NCI-H1694 treated with DMSO at 0.1 percent for 48 hours (cell line): ENCODE data around the gene QSOX2.

ENCODE experiments used
- DNase-seq: peaks from one replicate; lab custom pipeline; 2025; lab: John Stamatoyannopoulos, UW

Gene QSOX2

GRCh38 chr9:136190656-136191055 is 55.0 kb downstream of the QSOX2 start:
- DNase-seq: no peak

DNA sequence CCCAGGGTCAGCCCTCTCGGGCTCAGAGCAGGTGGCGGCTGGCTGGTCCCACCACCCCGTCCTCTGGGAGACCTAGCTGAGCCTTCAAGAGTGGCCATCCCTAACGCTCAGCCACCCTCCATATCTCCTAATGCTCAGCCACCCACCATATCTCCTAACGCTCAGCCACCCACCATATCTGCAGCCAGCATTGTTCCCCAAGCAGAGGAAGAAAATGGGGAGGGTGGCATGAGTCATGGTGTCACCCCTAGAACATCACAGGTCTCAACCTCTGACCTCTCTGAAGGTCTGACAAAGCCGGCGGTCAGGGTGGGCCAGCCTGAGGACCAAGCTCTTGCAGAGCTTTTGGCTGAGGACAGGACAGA is 55.4 kb downstream of the QSOX2 start:
- no peak for DNase-seq

DNA sequence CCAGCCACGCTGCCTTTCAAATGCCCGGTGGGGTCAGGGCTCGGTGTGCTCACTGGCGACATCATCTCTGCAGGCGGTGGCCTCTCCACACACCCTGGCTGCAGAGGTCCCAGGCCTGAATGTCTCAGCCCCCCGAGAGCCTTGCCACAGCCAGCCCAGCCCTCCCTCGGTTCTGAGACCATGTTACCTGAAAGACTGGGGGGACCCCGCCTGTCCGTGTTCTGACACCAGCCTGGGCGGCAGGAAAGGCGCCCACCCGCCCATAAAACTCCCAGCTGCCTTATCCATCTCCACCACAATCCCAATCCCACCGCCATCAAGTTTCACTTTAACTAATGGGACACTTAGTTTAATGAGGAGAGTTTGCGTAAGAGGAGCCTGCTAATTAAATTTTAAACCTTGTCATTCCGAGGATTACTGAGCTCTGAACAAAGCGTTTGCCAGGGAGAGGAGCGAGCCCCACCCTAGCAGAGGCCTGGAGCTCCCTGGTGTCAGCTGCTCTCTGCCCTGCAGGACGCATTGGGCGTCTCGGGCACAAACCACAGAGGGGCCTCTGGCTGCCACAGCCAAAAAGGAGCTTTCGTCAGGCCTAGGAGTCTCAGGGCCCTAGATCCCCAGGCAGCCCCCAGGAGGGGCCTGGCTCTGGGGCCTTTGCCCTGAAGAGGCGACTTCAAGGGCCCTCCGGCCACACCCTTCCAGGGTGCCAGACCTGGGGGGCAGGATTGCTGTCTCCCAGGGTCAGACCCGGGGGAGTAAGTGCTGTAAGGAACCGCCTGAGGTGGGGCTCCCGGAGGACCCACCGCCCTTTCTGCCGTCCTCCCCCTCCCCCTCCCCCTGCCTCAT is 56.0 kb downstream of the QSOX2 start:
- no peak for DNase-seq

DNA sequence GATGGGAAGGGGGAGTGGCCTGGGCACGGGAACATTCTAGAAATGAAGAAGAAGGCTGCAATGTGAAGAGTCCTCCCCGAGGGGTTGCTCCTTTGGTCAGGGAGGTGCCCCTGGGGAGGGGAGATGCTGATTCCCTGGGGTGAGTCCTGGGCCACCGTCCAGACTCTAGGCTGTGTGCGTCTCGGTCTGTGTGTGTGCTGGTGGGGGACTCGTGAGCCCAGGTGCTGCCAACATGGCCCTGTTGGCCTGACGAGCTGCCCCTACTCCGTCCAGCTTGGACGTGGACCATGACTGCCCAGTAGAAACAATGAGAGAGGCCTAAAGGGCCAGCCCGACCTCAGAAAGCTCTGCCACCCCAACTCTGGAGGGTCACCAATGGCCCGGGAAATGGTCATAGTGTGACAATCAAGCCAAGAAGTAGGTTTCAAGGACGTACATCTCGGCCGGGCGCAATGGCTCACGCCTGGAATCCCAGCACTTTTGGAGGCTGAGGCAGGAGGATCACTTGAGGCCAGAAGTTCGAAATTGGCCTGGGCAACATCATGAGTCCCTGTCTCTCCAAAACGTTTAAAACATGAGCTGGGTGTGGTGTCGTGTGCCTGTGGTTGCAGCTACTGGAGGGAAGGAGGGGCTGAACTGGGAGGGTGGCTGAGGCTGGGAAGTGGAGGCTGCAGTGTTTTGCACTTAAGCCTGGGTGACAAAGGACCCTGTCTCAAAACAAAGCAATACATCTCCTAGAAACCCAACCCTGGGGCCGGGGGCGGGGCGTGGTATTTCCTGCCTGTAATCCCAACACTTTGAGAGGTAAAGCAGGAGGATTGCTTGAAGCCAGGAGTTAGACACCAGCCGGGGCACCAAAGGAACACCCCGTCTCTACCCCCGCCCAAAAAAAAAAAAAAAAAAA is 57.7 kb downstream of the QSOX2 start:
- DNase-seq: no peak

GRCh38 chr9:136187197-136187596 is 58.4 kb downstream of the QSOX2 start:
- DNase-seq: no peak

- DNase-seq: no peak
Observed at GRCh38 chr9:136186386-136186785, 59.2 kb downstream of the QSOX2 start.

GRCh38 chr9:136185596-136186366 is 59.8 kb downstream of the QSOX2 start:
- no peak for DNase-seq

DNA sequence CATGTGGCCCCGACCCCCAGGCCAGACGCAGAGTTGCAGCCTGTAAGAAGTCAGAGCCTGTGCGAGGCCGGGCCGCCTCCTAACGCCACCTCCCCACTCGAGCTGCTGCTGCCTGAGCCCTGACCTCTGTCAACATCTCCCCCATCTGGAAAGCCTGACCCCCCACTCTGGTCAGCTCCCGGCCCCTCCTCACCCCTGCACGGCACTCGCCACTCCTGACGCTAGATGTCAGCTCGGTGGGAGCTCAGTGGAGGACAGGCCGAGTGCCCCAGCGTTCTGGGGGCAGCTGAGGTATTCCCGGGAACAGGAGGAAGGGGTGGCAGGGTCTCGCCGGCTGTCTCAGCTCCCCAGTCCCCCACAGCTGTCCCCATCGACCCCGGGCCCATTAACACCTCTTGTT is 60.5 kb downstream of the QSOX2 start:
- no peak for DNase-seq

DNA sequence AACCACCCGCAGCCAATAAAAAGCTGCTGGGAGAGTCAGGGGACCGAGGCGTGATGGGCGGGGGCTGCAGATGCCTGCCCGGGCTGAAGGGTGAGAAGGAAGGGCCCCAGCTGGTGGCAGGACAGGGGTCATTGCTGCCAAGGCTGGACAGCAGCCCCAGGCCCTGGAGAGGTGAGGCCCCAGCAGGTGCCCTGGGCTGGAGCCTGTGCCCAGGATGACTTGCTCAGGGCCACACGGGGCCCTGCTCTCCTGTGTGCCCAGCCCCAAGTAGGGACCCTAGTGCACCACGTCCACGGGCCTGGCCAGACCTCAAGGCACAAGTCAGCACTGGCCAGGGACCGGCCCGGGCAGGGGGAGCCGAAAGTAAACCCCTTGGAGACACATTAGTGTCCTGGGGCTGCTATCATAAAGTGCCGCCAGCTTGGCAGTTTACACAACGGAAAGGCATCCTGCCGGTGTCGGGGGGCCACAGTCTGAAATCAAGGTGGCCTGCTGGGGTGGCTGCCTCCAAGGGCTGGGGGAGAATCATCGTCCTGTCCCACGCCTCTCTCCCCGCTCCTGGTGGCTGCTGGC is 62.7 kb downstream of the QSOX2 start:
- DNase-seq: no peak

DNA sequence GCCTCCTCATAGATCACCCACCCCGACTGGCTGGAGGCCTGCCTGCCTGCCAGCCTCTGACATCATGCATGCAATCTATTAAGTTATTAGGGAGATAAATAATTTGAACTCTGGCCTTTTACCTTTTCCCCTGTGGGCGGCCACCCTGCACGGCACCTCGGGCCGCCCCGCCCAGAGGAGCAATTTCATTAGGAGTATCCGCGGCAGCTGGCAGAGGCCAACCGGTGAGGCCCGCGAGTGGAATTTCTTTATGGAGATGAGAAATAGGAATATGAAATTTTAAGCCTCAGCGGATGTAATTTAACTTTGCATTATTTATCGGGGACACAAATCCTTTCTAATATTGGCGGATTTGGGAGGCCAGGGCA is 63.2 kb downstream of the QSOX2 start:
- no peak for DNase-seq

DNA sequence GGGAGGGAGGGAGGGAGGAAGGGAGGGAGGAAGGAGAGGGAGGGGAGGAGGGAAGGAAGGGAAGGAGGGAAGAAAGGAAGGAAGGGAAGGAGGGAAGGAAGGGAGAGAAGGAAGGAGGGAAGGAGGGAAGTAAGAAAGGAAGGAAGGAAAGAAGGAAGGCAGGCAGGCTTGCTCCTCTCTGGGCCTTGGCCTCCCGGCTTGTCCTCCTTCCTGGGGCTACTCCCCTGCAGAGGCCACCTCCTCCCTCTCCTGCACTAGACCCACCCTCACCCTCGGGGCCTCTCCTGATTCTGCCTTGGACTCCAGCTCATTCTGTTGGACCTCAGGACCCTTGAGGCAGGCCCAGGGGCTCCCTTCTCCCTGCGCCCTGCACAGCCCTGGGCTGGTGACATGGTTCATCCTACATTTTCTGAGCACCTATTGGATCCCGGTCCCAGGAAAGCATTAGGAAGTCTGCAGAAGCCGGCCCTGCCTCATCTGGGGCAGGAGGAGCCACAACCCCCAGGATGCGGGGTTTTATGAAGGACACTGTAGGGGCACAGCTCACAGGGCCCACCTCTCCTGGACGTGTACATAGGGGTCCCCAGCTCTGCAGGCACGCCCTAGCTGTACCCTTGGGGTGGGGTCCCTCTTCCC is 63.7 kb downstream of the QSOX2 start:
- no peak for DNase-seq

DNA sequence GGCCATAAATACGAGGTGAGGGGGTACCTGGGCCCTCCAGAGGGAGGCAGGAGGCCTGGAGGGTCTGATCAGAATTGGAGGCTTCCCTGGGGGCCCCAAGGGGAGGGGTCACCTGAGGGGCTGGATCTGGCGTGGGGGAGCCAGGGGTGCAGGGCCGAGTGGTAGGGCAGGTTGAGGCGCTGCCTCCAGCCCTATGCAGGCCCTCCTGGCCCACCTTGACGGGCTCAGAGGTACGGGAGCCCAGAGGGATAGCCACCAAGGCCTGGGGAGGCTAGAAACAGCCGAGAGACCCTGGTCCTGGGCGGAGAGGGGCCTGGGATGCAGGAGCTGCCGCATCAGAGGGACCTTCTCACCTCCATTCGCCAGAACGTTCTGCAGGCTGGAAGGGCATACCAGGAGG is 65.0 kb downstream of the QSOX2 start:
- DNase-seq: no peak

- DNase-seq: no peak
Observed at GRCh38 chr9:136179761-136180160, 65.9 kb downstream of the QSOX2 start.

GRCh38 chr9:136179101-136179616 is 66.5 kb downstream of the QSOX2 start:
- DNase-seq: no peak

GRCh38 chr9:136178773-136179075 is 66.9 kb downstream of the QSOX2 start:
- DNase-seq: no peak

GRCh38 chr9:136178061-136178772 is 67.4 kb downstream of the QSOX2 start:
- no peak for DNase-seq

DNA sequence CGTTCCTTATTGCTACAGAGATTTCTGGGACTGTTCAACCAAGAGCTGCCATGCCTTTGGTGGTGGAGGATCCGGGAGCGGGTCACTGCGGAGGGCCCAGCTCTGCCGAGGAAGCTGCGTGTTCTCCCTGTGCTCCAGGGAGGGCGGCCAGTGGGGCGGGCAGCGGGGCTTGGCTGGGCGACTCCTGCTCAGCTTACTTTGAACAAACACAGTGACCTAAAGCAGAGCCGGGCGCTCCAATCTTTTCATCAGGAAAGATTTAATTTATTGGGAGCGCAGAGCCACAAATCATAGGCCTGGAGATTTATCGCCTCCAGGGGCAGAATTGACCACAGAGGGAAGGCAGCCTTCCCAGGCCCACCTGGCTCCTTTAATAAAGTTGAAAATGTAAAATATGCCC is 68.4 kb downstream of the QSOX2 start:
- no peak for DNase-seq

GRCh38 chr9:136175616-136176197 is 69.9 kb downstream of the QSOX2 start:
- no peak for DNase-seq

DNA sequence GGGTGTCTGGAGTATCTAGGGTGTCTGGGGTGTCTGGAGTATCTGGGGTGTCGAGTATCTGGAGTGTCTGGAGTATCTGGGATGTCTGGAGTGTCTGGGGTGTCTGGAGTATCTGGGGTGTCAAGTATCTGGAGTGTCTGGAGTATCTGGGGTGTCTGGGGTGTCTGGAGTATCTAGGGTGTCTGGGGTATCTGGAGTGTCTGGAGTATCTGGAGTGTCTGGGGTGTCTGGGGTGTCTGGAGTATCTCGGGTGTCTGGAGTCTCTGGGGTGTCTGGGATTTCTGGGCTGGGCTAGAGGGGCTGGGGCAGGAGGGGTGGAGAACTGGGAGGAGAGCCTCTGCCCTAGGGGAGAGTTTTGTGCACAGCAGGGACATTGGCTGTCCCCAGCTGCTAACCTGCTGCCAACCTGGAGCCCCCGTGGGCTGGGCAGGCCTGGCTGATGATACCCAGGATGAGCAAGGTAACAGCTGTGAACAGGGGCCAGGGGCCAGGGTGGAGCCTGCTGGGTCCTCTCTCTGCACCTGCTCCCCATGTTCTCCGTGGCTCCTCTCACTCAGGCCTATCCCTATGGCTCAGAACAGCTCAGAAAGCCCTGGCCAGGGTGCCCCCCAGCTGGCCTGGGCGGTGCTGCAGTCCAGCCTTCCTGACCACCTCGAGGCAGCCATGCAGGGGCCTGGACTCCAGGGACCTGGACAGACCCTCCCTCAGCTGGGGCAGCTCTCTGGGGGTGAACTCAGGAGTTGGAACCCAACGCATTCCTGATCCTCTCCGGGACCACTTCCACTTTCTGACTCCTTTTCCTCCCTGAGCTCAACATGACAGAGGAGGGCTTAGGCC is 70.6 kb downstream of the QSOX2 start:
- DNase-seq: no peak
